SK-N-SH (cell line): Measurements from ENCODE around the gene FAM9A. TPM values are rescaled to one million over a fixed set of nuclear protein-coding genes. Genes with fewer than 3 reads are reported as not detected.

Experiments used
- CTCF ChIA-PET: fragments of 300-600, 350-600 bp; formaldehyde crosslinking; extraction: SDS; loops from one replicate; lab custom pipeline; 2021; lab: Yijun Ruan, JAX
- POLR2A ChIA-PET: fragments of 350-600 bp; sonication (Branson Sonifier 250); formaldehyde crosslinking; extraction: SDS; loops from one replicate; lab custom pipeline; 2020; ENCODE audit warnings: antibody characterized with exemption, inconsistent platforms; lab: Yijun Ruan, JAX
- DNase-seq: peaks from one replicate; pipeline ENCODE4 v3.0.0; 2012
- H2AFZ ChIP-seq: fragments of 200-600 bp; sonication (generic); 2 replicates; pipeline ENCODE4 v1.8.1; 2016; ENCODE audit warnings: antibody characterized with exemption, mild to moderate bottlenecking, low read depth
- H3F3A ChIP-seq: fragments of 200-600 bp; sonication (generic); replicated peaks from 2 replicates; pipeline ENCODE3; 2016; ENCODE audit warnings: antibody characterized with exemption, mild to moderate bottlenecking; ENCODE audit not compliant: insufficient read depth
- H3K27ac ChIP-seq, 2 experiments: fragments of 200-500 bp in 1 of 2; fragments of 200-600 bp in 1 of 2; sonication (Bioruptor generic) in 1 of 2; sonication (generic), shearing (Covaris generic) in 1 of 2; 2 replicates each; pipeline versions ENCODE4 v1.5.1 to v1.6.1; 2014 to 2016; ENCODE audit warnings: low read depth in 2 of 2, inconsistent platforms in 1 of 2, low read length in 1 of 2, mild to moderate bottlenecking in 1 of 2, mixed read lengths in 1 of 2
- H3K27me3 ChIP-seq: fragments of 200-600 bp; sonication (generic), shearing (Covaris generic); 2 replicates; pipeline ENCODE4 v1.6.1; 2016; ENCODE audit warnings: mixed run types; ENCODE audit not compliant: insufficient read depth
- H3K36me3 ChIP-seq, 2 experiments: fragments of 200-500 bp in 1 of 2; fragments of 200-600 bp in 1 of 2; sonication (Bioruptor generic) in 1 of 2; sonication (generic) in 1 of 2; replicated peaks in 1 of 2; 2 replicates each; pipeline versions ENCODE3 to v1.5.1; 2014 to 2016; ENCODE audit warnings: low read length in 1 of 2, mild to moderate bottlenecking in 1 of 2; ENCODE audit not compliant: insufficient read depth in 2 of 2, control insufficient read depth in 1 of 2
- H3K4me1 ChIP-seq, 2 experiments: fragments of 200-500 bp in 1 of 2; fragments of 200-600 bp in 1 of 2; sonication (Bioruptor generic) in 1 of 2; sonication (generic), shearing (Covaris generic) in 1 of 2; 2 replicates each; pipeline versions ENCODE4 v1.5.1 to v1.6.1; 2014 to 2016; ENCODE audit warnings: low read depth in 1 of 2, low read length in 1 of 2, mixed run types in 1 of 2; ENCODE audit not compliant: insufficient read depth in 2 of 2, control insufficient read depth in 1 of 2
- H3K4me2 ChIP-seq: fragments of 200-600 bp; sonication (generic), shearing (Covaris generic); 2 replicates; pipeline ENCODE4 v1.6.1; 2017; ENCODE audit warnings: mixed run types
- H3K4me3 ChIP-seq, 2 experiments: fragments of 200-500 bp in 1 of 2; fragments of 200-600 bp in 1 of 2; sonication (Bioruptor generic) in 1 of 2; sonication (generic), shearing (Covaris generic) in 1 of 2; 2 replicates each; pipeline versions ENCODE4 v1.5.1 to v1.8.1; 2014 to 2016; ENCODE audit warnings: low read depth in 2 of 2, inconsistent platforms in 1 of 2, low read length in 1 of 2, mild to moderate bottlenecking in 1 of 2, mixed read lengths in 1 of 2, moderate library complexity in 1 of 2
- H3K79me2 ChIP-seq: fragments of 200-600 bp; sonication (generic); 2 replicates; pipeline ENCODE4 v1.8.1; 2017; ENCODE audit warnings: mild to moderate bottlenecking; ENCODE audit not compliant: insufficient read depth
- H3K9ac ChIP-seq: fragments of 200-600 bp; sonication (generic); 2 replicates; pipeline ENCODE4 v1.6.1; 2017; ENCODE audit warnings: mixed run types
- H3K9me2 ChIP-seq: fragments of 200-600 bp; sonication (generic); 2 replicates; pipeline ENCODE4 v1.6.1; 2017; ENCODE audit warnings: mixed run types
- H3K9me3 ChIP-seq: fragments of 200-600 bp; sonication (generic); 2 replicates; pipeline ENCODE4 v1.6.1; 2017; ENCODE audit warnings: mixed run types, mild to moderate bottlenecking, moderate library complexity
- H4K20me1 ChIP-seq: fragments of 200-600 bp; sonication (generic); 2 replicates; pipeline ENCODE4 v1.6.1; 2017; ENCODE audit warnings: mild to moderate bottlenecking, mixed run types; ENCODE audit not compliant: insufficient read depth
- ELF1 ChIP-seq: IDR thresholded peaks from 2 replicates; pipeline ENCODE4 v1.4.0; 2012
- FOSL2 ChIP-seq: IDR thresholded peaks from 2 replicates; pipeline ENCODE4 v1.4.0; 2012; ENCODE audit warnings: low read depth, mild to moderate bottlenecking, moderate library complexity, borderline replicate concordance
- FOXJ3 ChIP-seq: sonication (generic); formaldehyde crosslinking; IDR thresholded peaks from 2 replicates; pipeline ENCODE4 v1.5.1; 2020; ENCODE audit warnings: mild to moderate bottlenecking, missing genetic modification reagents
- GABPA ChIP-seq: IDR thresholded peaks from 2 replicates; pipeline ENCODE4 v1.4.0; 2012; ENCODE audit warnings: low read depth, mild to moderate bottlenecking
- GATA2 ChIP-seq: sonication (generic); formaldehyde crosslinking; IDR thresholded peaks from 2 replicates; pipeline ENCODE4 v1.5.0; 2020; ENCODE audit warnings: mild to moderate bottlenecking, missing genetic modification reagents
- NFIC ChIP-seq: IDR thresholded peaks from 2 replicates; pipeline ENCODE4 v1.4.0; 2012; ENCODE audit warnings: borderline replicate concordance
- PBX3 ChIP-seq: IDR thresholded peaks from 2 replicates; pipeline ENCODE4; 2012
- RFX5 ChIP-seq: IDR thresholded peaks from 2 replicates; pipeline ENCODE4 v1.6.1; 2012; ENCODE audit warnings: mild to moderate bottlenecking, improper control_type of control experiment, low read length
- RXRA ChIP-seq: IDR thresholded peaks from 2 replicates; pipeline ENCODE4 v1.4.0; 2012; ENCODE audit warnings: low read depth, mild to moderate bottlenecking, borderline replicate concordance
- SIN3A ChIP-seq: IDR thresholded peaks from 2 replicates; pipeline ENCODE4 v1.6.1; 2012; ENCODE audit warnings: low read depth, mild to moderate bottlenecking, low read length, moderate library complexity, borderline replicate concordance
- SMC3 ChIP-seq: IDR thresholded peaks from 2 replicates; pipeline ENCODE4 v1.6.1; 2012; ENCODE audit warnings: low read depth, low read length, improper control_type of control experiment
- YY1 ChIP-seq: IDR thresholded peaks from 2 replicates; pipeline ENCODE4 v1.4.0; 2012; ENCODE audit warnings: low read depth, mild to moderate bottlenecking
- WGBS: methylation state at CpG from one replicate; pipeline ENCODE4 v1.1.6; 2017; ENCODE audit warnings: low lambda C conversion rate; 5-methylcytosine and 5-hydroxymethylcytosine counted together
- polyA plus RNA-seq, 3 experiments: library from polyadenylated mRNA; depleted of rRNA; stranded (reverse); fragments of >200 nt; gene quantifications; 2 replicates each; pipeline ENCODE4 v1.2.3, GENCODE V29; 2012
- TF ChIP-seq, protein P1 (sequence below): fragments of 150-350 bp; IDR thresholded peaks from 2 replicates; pipeline ENCODE4 v1.6.1; 2017; ENCODE audit warnings: antibody characterized with exemption, low read length, low read depth, borderline replicate concordance
- TF ChIP-seq, protein P2 (sequence below): IDR thresholded peaks from 2 replicates; pipeline ENCODE4 v1.4.0; 2012; ENCODE audit warnings: low read depth

Gene FAM9A
- polyA plus RNA-seq, 1 of the 3 experiments (the other 2 are of a cell fraction) = not detected

DNA sequence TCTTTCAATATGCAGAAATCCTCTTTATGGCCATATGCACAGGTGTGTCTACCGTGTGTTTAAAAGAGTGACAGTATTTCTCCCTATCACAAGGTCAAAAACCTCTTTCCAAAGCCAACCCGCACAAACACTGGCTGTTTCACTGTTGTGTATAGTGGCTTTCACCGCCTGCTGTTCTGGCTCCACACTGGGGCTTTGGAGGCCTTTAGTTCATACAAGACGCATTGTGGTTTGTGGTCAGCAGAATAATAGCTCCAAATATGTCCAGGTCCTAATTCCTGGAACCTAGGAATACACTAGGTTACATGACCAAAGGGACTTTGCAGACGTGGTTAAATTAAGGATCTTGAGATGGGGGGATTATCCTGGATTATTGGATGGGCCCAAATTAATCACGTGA is 40.7 kb upstream of the FAM9A start:
- no peaks in the 10 kb centered on the region; the same call in 1 of the 2 replicates for H3K27me3 ChIP-seq
- no peak for DNase-seq
- H3K79me2 ChIP-seq = no peaks in the 10 kb centered on the region
- POLR2A ChIA-PET = no interaction called here
- H3K9me3 ChIP-seq = no peaks in the 10 kb centered on the region
- no peak overlapping the region for H2AFZ ChIP-seq
- no peaks in the 10 kb centered on the region for H3K36me3 ChIP-seq
- no peak overlapping the region for H3K27ac ChIP-seq
- H3K4me3 ChIP-seq = no peak overlapping the region
- H4K20me1 ChIP-seq = no peaks in the 10 kb centered on the region
- WGBS = 30% methylated on average over 6 of the region's 6 CpGs
- TF ChIP-seq PBX3 (no peak), SIN3A (no peak), GATA2 (CRISPR knock-in tag) (no peak), FOXJ3 (CRISPR knock-in tag) (no peak), FOSL2 (no peak), YY1 (no peak), RFX5 (no peak)
- TF ChIP-seq, protein P1, sequence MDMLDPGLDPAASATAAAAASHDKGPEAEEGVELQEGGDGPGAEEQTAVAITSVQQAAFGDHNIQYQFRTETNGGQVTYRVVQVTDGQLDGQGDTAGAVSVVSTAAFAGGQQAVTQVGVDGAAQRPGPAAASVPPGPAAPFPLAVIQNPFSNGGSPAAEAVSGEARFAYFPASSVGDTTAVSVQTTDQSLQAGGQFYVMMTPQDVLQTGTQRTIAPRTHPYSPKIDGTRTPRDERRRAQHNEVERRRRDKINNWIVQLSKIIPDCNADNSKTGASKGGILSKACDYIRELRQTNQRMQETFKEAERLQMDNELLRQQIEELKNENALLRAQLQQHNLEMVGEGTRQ = no peak
- TF ChIP-seq, protein P2, sequence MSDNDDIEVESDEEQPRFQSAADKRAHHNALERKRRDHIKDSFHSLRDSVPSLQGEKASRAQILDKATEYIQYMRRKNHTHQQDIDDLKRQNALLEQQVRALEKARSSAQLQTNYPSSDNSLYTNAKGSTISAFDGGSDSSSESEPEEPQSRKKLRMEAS = no peak
- H3F3A ChIP-seq = no peaks in the 10 kb centered on the region
- no peak overlapping the region for H3K9ac ChIP-seq
- no peak overlapping the region for H3K4me2 ChIP-seq
- no peaks in the 10 kb centered on the region for H3K4me1 ChIP-seq
- CTCF ChIA-PET = interaction anchor here (1.3 kb wide), 1 partner anchor 32 kb away, joined by 3 read pairs; no protein-coding TSS in a partner anchor
- H3K9me2 ChIP-seq = no peaks in the 10 kb centered on the region

DNA sequence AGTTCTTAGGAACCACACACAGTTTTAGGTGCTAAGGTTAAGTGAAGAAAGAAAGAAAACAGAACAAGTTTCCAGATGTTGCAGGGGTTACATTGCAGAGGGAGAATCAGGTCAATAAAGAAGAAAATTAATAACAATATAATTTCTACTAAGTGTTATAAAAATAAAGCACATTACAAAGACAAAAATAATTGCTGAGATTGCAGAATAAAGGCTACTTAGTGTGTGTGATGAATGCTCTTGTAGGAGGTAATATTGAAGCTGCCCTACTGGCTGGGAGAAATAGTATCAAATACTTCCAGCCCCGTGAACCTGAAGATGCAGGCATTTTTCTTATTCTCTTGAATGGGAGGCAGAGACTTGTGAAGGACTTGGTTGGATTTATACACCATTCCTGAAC is 33.2 kb upstream of the FAM9A start:
- Histone ChIP-seq H3K4me2 (no peak overlapping the region), H3K9me3 (no peaks in the 10 kb centered on the region), H3F3A (no peaks in the 10 kb centered on the region), H4K20me1 (no peaks in the 10 kb centered on the region), H3K36me3 (no peaks in the 10 kb centered on the region), H3K9ac (no peak overlapping the region), H3K4me3 (no peak overlapping the region), H3K4me1 (no peaks in the 10 kb centered on the region), H3K27me3 (no peaks in the 10 kb centered on the region; the same call in 1 of the 2 replicates), H3K79me2 (no peaks in the 10 kb centered on the region), H3K27ac (no peak overlapping the region), H3K9me2 (no peaks in the 10 kb centered on the region), H2AFZ (no peak overlapping the region)
- TF ChIP-seq GABPA (no peak), YY1 (no peak), GATA2 (CRISPR knock-in tag) (no peak), SMC3 (no peak), RXRA (no peak), PBX3 (no peak), NFIC (no peak), ELF1 (no peak)
- POLR2A ChIA-PET = no interaction called here
- CTCF ChIA-PET = no interaction called here
- DNase-seq = no peak
- 6% methylated on average over 1 of the region's 1 CpG for WGBS
